Esophagus squamous epithelium (tissue), 5 donors: ENCODE data around the gene PROX2. TPM values are rescaled to one million over a fixed set of nuclear protein-coding genes. Genes with fewer than 3 reads are reported as not detected.

Source experiments
- DNase-seq: peaks from one replicate; lab custom pipeline; 2025; lab: John Stamatoyannopoulos, UW
- H3K27ac ChIP-seq, 4 donors: fragments of 200-600 bp; sonication (generic); one replicate each; pipeline ENCODE4 v1.5.1; 2016 to 2019; ENCODE audit warnings: mild to moderate bottlenecking in 1 of 4
- H3K27me3 ChIP-seq, 4 donors: fragments of 200-600 bp; sonication (generic); 1 replicate in 3 of 4; 2 replicates in 1 of 4; pipeline versions ENCODE4 v1.5.1 to v1.6.0; 2017 to 2021; ENCODE audit warnings: antibody characterized with exemption in 1 of 4
- H3K36me3 ChIP-seq, 3 donors: fragments of 200-600 bp; sonication (generic); one replicate each; pipeline ENCODE4 v1.5.1; 2016 to 2019
- H3K4me1 ChIP-seq, 3 donors: fragments of 200-600 bp; sonication (generic); one replicate each; pipeline ENCODE4 v1.5.1; 2017 to 2019
- H3K4me3 ChIP-seq, 4 donors: fragments of 200-600 bp; sonication (generic); 1 replicate in 3 of 4; 2 replicates in 1 of 4; pipeline ENCODE4 v1.5.1; 2016 to 2019; ENCODE audit warnings: mild to moderate bottlenecking in 2 of 4, moderate library complexity in 1 of 4
- H3K9me3 ChIP-seq, 3 donors: fragments of 200-600 bp; sonication (generic); one replicate each; pipeline ENCODE4 v1.5.1; 2016 to 2019
- CTCF ChIP-seq, 6 experiments: fragments of 450-650 bp in 4 of 6; fragments of 200-600 bp in 2 of 6; sonication (generic) in 2 of 6; IDR thresholded peaks; one replicate each; pipeline ENCODE4 v1.5.1; 2016 to 2019; ENCODE audit warnings: antibody characterized with exemption in 6 of 6, mild to moderate bottlenecking in 4 of 6, moderate library complexity in 4 of 6
- POLR2A ChIP-seq, 4 donors: fragments of 450-650 bp; IDR thresholded peaks; one replicate each; pipeline ENCODE4 v1.6.1; 2017; ENCODE audit warnings: antibody characterized with exemption in 4 of 4, mild to moderate bottlenecking in 4 of 4, moderate library complexity in 3 of 4
- WGBS, 2 donors: methylation state at CpG; one replicate each; pipeline ENCODE4 v1.1.5; 2018; 5-methylcytosine and 5-hydroxymethylcytosine counted together
- intact Hi-C: fragments of 100-400 bp; cut with DNase I; formaldehyde crosslinking; loops from one replicate; pipeline ENCODE4 v1.15.0; 2022
- total RNA-seq, 4 donors: library from RNA; depleted of rRNA; stranded (reverse); fragments of >200 nt; gene quantifications; one replicate each; pipeline ENCODE4 v1.1.0, GENCODE V29; 2016
- donor health status: DM: yes; HTN: yes; CAD: no.

The PROX2 gene
- total RNA-seq, 4 donors from 2014 or later: not detected

GRCh38 chr14:74898083-74898482 is 22.1 kb upstream of the PROX2 start:
- Histone ChIP-seq H3K27me3 (no peaks in the 10 kb centered on the region), H3K4me3 (no peak overlapping the region), H3K36me3 (peaks cover 83 to 100% (median 88%) of the 10 kb centered on the region in 3 donors), H3K4me1 (no peaks in the 10 kb centered on the region), H3K27ac (no peak overlapping the region), H3K9me3 (no peaks in the 10 kb centered on the region)
- DNase-seq: no peak
- intact Hi-C loops: no loop called here
- no peak for TF ChIP-seq CTCF (IDR thresholded peaks at IDR 0.05)
- TF ChIP-seq POLR2A (IDR thresholded peaks at IDR 0.05): no peak
- WGBS, 2 donors: 69 to 88% methylated on average over 2 of the region's 2 CpGs

- no peak for TF ChIP-seq POLR2A (IDR thresholded peaks at IDR 0.05)
- TF ChIP-seq CTCF (IDR thresholded peaks at IDR 0.05): no peak
- no peak overlapping the region for H3K4me3 ChIP-seq
- H3K27ac ChIP-seq: no peak overlapping the region
- H3K4me1 ChIP-seq: no peaks in the 10 kb centered on the region
- intact Hi-C loops: no loop called here
- 73 to 76% methylated on average over 4 of the region's 4 CpGs for WGBS, 2 donors
- no peaks in the 10 kb centered on the region for H3K9me3 ChIP-seq
- DNase-seq: no peak
- peaks cover 83 to 100% (median 88%) of the 10 kb centered on the region in 3 donors for H3K36me3 ChIP-seq
- no peaks in the 10 kb centered on the region for H3K27me3 ChIP-seq
Observed at GRCh38 chr14:74897642-74898041, 21.7 kb upstream of the PROX2 start.

- TF ChIP-seq CTCF (IDR thresholded peaks at IDR 0.05) (no peak), POLR2A (IDR thresholded peaks at IDR 0.05) (no peak)
- Histone ChIP-seq H3K4me3 (no peak overlapping the region), H3K9me3 (no peaks in the 10 kb centered on the region), H3K4me1 (peaks cover 0 to 10% (median 3%) of the 10 kb centered on the region in 3 donors), H3K36me3 (peaks cover 72 to 100% (median 78%) of the 10 kb centered on the region in 3 donors), H3K27me3 (no peaks in the 10 kb centered on the region), H3K27ac (no peak overlapping the region)
- intact Hi-C loops: no loop called here
- 84 to 100% methylated on average over 2 to 3 of the region's 3 CpGs for WGBS, 2 donors
- DNase-seq: no peak
Observed at GRCh38 chr14:74896400-74896799, 20.5 kb upstream of the PROX2 start.

- intact Hi-C loops: no loop called here
- no peak for DNase-seq
- no peaks in the 10 kb centered on the region for H3K9me3 ChIP-seq
- peaks cover 66 to 100% (median 68%) of the 10 kb centered on the region in 3 donors for H3K36me3 ChIP-seq
- no peak overlapping the region for H3K27ac ChIP-seq
- no peak overlapping the region for H3K4me3 ChIP-seq
- no peaks in the 10 kb centered on the region for H3K27me3 ChIP-seq
- 52 to 53% methylated on average over 4 of the region's 4 CpGs for WGBS, 2 donors
- H3K4me1 ChIP-seq: peaks cover 2 to 15% (median 3%) of the 10 kb centered on the region in 3 donors
- TF ChIP-seq POLR2A (IDR thresholded peaks at IDR 0.05): no peak
- TF ChIP-seq CTCF (IDR thresholded peaks at IDR 0.05): no peak
Observed at GRCh38 chr14:74893614-74894091, 17.7 kb upstream of the PROX2 start.

GRCh38 chr14:74892745-74893144 is 16.8 kb upstream of the PROX2 start:
- 55 to 90% methylated on average over 3 to 5 of the region's 5 CpGs for WGBS, 2 donors
- no peak for TF ChIP-seq CTCF (IDR thresholded peaks at IDR 0.05)
- TF ChIP-seq POLR2A (IDR thresholded peaks at IDR 0.05): no peak
- Histone ChIP-seq H3K4me1 (peaks cover 3 to 24% (median 10%) of the 10 kb centered on the region in 3 donors), H3K27me3 (no peaks in the 10 kb centered on the region), H3K27ac (no peak overlapping the region), H3K36me3 (peaks cover 63 to 96% (median 65%) of the 10 kb centered on the region in 3 donors), H3K4me3 (no peak overlapping the region), H3K9me3 (no peaks in the 10 kb centered on the region)
- no peak for DNase-seq
- intact Hi-C loops: no loop called here
